NCI-H510A treated with DMSO at 0.1 percent for 48 hours (cell line): ENCODE data around the gene OXER1.

Source experiments
- DNase-seq: peaks from one replicate; lab custom pipeline; 2025; lab: John Stamatoyannopoulos, UW

OXER1 gene, protein sequence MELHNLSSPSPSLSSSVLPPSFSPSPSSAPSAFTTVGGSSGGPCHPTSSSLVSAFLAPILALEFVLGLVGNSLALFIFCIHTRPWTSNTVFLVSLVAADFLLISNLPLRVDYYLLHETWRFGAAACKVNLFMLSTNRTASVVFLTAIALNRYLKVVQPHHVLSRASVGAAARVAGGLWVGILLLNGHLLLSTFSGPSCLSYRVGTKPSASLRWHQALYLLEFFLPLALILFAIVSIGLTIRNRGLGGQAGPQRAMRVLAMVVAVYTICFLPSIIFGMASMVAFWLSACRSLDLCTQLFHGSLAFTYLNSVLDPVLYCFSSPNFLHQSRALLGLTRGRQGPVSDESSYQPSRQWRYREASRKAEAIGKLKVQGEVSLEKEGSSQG

DNA sequence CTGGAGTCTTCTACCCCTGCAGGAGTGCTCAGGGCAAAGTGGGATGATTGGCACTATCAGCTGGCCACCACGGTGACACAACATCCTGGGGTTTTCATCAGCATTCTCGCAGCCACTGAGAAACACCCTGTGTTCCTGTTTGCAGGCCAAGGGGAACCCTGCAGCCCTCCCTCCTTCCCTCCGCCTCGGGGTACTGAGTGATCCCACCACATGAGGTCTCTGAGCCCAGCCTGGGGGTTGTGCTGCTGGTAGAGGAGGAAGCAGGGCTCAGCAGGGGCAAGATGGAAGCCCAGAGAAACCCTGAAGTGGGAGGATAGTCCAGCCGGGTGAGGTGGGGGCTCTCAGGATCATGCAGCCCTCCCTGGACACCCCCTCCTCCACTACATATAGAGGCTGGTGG lies at the start of gene OXER1:
TSS of gene OXER1 (minus strand) at position 40 of the 400 bp plus-strand sequence. CDS start 73 bp downstream, outside the sequence.
- DNase-seq = no peak

DNA sequence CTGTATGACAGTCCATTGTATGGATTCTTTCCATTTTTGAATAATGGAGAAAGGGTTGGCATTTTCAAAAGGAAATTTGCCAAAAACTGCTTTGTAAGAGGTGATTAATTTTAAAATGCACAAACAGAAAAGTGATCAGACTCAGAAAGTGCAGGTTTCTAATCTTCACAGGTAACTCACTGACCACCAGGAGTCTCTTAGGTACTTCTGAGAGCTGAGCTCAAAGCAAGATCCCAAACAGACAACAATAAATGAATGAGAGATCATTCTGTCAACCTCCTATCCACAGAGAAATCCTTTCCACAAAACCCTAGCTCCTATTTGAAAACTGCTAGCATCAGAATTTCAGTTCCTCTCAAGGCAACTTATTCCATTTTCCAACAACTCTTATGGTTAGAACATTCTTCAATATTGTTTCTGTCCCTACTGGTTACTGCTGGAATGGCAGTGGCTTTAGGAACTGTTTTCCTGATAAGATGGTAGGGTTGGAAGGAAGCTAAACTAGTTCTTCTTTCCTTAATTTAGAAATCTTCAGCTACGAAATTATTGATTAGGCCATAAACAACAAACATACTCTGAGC lies 49.1 kb upstream of the OXER1 start:
- peak; percentile 29 for DNase-seq

DNA sequence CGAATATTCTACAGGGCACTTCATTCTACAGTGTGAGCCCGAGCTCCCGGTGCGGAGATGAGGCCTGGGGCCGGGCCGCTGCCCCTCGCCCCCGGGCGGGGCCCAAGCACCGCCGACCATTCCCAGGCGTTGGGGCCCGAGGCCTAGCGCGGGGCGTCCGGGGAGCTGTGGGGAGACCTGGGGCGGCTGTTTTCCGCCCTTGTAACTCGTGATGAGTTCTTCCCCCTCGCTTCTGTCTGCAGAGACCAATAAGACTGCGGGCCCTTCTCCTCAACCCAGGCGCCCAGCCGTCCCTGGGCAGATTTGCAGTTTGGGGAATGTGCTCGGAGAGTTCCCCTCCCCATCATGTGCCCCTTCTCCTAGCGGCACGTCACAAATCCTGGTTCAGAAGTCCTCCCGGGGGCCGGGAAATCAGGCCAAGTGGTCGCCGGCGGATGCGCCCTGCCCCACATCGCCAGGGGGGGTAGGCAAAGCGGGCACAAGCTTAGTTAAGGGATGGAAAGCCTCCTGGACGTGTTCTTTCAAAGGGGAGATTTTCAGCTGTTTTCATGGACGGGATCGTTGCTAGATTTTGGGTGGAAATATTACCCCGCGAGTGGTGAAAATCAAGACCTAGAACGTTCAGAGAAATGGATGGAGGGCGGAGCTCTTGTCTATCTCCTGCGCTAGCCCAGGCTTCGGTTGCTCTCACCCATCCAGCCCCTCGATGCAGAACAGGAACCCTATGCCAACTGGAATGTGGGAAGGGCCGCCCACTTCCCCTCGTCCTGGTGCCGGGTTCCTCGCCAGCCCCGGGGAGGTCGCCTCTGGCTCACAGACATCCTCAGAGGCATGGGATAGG lies 47.3 kb upstream of the OXER1 start:
- peak; percentile 74 for DNase-seq

DNA sequence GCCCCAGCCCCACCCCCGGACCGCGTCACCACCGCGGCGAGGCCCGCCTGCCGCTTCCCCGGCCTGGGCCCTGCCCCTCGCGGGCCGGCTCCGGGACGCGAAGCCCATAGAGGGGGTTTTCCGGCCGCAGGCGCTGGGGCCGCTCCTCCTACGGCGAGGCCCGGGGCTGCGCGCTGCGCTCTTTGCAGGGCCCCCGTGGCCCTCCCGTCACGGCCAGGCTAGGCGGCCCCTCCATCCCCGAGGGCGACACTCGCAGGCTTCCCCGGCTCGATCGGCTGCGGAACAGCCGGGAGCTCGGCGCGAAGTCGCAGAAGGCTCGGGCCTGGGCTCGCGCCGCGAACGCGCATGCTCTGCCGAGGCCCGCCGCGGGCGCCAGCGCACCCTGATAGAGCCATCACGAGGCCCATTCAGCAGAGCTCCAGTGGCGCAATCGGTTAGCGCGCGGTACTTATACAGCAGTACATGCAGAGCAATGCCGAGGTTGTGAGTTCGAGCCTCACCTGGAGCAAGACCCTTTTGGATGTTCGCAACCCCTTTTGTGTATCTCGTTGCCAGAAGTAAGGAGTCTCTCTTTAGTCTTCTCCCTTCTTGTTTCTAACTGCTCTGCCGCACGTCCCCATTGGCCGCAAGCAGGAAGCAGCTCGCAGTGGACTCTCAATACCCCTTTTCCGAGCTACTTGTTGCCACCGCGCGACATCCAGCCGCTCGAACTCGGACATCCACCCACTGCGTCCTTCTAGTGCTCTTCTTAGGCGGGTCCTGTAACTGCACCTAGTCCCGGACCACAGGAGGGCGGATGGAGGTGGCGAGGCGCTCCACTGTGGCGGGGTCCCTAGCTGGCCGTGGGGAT lies 46.4 kb upstream of the OXER1 start:
- peak; percentile 89 for DNase-seq

DNA sequence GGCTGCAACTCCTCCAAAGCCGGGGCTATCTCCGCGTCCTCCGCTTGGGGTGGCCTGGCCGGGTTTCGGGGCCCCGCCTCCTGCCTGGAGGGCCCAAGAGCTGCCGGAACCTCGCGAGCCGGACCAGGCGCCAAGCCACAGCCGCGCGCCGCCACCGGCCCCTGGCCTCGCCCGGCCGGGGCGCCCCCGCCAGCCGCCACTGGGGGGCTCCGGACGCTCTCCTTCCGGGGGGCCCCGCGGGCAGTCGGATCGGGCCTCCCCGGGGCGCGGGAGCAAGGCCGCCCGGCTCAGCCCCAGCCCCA lies 45.8 kb upstream of the OXER1 start:
- peak; percentile 71 for DNase-seq

DNA sequence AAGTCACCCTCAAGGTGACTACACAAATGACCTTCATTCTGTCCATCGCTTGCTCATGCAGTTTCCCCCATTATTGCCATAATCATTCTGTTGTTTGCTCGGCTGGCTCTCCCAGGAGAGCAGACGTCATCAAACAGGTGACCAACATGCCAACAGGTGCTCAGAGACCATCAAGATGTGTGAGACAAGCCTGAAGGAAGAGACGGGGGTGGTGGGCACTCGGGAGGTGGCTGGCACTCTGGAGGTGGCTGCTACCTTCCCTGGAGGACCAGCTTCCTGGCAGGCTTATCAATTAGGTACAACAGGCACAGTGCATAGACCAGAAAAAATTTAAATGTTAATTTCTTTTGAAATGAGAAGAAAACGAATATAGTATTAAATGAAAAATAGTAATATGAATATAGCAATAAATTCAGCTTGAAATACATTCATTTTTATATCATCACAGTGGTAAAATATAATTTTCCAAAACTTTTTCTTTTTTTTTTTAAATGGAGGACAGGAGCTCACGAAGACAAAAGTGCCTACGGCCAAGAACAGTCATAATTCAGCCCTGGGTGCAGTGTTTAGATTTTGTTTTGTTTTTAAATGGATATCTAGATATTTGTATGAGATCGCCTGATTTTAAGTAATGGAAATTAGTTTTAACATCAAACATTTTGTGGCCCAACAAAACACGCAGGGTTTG lies 45.3 kb upstream of the OXER1 start:
- peak; percentile 74 for DNase-seq

DNA sequence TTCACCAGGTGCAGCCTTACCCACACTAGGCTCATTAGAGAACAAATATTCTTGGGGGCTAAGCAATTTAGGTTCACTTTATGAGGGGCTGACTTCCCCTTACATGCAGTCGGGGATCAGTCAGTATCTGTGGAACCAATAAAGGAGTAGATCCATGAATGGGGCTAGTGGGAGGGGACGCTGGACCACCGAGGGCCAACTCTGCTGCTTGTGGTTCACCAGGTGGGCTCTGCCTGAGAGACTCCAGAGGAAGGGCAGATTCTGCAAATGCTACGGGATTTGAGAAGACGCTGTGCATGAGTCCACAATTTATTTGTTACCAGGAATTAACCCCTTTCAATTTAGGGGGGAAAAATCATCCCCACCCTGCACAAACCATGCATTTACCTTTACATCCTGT lies 44.4 kb upstream of the OXER1 start:
- no peak for DNase-seq

DNA sequence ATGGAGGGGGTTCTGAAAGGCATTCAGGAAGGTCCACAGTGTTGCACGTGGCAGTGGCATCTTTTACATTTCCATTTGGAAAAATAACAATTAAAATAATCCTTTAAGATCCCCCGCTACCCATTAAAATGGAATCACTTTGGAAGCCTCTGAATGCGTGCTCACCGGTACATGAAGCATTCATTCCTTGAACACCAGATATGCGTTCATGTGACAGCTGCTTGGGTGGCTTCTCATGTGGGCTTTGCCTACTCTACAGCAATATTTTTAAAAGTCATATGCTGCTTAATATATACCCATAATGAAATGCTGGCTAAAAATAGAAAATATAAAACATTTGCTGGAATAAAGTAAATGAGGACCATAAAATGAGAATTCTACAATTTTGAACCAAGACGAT lies 42.9 kb upstream of the OXER1 start:
- DNase-seq = no peak

DNA sequence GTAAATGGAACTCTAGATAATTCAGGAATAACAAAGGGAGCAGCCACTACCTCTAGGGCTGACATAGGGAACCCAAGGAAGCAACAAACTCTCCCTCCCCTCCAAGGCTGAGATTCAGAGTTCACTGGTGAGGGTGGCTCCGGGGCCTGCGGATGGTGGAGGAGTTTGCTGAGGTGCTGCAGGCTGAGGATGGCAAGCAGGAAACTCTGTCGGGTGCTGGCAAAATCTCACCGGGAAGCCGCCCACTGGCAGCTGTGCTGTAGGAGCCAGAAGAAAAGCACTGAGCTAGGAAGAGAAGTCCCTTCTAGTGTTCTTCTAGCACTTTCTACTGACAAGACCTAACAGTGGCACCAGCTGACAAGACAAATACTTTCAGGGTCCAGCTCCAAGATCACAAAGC lies 41.0 kb upstream of the OXER1 start:
- no peak for DNase-seq

DNA sequence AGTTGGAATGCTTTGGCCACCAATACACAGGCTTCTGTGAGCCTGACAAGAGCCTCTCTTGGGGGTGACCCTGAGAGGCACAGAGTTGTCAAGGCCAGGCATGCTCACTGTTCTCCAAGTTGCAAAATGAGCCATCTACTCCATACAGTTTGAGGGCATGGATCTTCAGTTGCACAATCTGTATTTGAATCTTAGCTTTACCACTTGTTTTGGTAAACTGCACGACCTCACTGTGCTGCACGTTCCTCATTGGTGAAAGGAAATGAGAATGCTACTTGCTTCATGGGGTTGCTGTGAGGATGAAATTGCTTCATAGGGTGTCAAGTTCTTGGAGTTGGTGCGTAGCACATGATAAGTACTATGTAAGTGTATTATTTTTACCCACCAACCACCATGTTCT lies 40.4 kb upstream of the OXER1 start:
- DNase-seq = no peak

DNA sequence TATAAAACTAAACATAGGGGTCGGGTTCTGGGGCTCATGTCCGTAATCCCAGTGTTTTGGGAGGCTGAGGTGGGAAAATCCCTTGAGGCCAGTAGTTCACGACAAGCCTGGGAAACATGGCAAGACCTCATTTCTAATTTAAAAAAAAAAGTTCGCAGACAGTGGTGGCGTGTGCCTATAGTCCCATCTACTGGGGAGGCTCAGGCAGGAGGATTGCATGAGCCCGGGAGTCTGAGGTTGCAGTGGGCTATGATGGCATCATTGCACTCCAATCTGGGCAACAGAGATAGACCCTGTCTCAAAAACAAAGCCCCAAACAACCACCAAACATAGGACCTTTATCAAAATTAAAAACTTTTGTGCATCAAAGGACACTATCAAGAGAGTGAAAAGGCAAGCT lies 38.2 kb upstream of the OXER1 start:
- no peak for DNase-seq

DNA sequence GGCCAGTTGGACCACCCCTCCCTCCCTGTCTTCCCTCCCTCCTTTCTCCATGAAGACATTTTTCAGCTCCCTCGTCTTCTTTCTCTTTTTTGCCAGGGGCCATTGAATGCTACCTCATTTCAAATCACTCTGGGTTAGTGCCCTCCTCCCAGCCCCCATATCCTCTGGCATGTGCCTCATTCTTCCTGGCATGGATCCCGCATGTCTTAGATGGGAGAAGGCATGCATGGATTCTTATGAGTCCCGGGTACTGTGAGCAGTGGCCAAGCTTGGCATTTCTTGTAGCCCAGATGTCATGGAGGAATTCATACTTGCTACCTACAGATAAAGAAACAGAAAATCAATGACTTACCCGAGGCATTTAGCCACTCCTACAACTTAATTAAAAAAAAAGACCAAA lies 37.4 kb upstream of the OXER1 start:
- no peak for DNase-seq

DNA sequence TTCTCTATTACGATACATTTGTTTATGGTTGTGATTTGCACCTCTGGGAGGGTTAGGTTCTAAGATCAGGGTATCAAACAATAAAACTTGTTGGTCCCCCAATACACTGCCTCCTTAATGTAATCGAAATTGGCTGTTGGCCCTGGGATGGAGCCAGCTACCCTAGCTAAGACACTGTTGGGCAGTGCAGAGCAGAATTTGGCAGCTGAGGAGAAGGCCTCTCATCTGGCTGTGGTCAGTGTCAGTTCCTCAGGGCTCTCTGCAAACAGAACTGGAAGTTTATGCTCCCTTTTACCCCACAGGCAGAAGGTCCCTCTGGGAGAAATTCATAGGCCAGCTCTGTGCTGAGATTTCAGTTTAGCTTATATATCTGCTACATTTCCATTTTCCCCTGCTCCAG lies 37.0 kb upstream of the OXER1 start:
- no peak for DNase-seq

DNA sequence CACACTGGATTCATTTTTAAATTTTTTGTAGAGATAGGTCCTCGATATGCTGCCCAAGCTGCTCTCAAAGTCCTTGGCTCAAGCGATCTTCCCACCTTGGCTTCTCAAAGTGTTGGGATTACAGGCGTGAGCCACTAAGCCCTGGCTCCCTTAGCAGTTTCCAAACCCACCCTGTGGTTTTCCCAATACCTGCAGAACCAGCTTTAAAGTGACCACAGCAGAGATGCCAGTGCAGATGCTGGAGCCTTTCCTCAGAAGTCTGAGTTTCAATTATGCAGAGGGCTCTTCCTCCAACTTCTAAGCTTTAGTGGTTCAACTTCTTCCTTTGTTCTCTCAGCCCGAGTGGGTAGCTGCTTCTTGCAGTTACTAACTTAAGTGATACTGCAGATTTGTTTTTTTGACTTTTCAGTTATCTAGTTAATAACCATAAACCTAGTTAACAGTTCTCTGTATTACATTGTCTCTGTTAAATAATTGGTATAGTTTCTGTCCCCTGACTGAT lies 36.6 kb upstream of the OXER1 start:
- no peak for DNase-seq

DNA sequence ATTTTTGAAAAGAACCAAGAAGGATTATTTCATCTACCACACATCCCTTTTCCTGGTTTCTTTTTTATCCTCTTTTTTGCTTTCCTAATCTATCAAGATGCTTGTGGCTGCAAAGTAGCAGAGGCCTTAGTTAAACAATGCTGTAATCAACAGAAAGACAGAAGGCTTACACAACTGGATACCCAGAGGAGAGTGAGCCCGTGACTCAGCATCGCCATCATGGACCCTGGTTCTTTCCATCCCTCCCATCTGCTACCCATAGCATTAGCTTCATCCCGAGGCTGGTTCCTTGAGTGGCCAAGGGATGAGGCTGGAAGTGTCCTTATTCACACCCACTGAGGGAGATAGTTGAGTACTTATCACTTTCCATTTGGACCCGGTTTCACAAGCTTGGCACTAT lies 35.9 kb upstream of the OXER1 start:
- no peak for DNase-seq

DNA sequence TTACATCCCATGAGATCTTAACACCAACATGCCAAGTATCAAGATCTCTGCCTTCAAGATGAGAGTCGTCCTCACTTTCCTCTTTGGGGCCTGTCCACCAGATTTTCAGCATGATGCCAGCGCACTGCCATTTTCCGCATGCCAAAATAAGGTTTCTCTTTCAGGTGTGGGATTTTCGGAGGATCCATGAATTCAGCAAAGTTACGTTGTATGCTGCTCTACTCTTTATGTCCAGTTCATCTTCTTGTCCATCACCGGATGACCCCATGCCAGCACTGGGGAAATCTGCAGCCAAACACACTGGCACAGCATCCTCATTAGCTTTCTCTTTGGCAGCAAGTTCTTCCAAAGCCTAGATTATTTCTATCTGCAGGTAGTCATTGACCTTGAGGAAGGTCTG lies 33.3 kb upstream of the OXER1 start:
- no peak for DNase-seq

DNA sequence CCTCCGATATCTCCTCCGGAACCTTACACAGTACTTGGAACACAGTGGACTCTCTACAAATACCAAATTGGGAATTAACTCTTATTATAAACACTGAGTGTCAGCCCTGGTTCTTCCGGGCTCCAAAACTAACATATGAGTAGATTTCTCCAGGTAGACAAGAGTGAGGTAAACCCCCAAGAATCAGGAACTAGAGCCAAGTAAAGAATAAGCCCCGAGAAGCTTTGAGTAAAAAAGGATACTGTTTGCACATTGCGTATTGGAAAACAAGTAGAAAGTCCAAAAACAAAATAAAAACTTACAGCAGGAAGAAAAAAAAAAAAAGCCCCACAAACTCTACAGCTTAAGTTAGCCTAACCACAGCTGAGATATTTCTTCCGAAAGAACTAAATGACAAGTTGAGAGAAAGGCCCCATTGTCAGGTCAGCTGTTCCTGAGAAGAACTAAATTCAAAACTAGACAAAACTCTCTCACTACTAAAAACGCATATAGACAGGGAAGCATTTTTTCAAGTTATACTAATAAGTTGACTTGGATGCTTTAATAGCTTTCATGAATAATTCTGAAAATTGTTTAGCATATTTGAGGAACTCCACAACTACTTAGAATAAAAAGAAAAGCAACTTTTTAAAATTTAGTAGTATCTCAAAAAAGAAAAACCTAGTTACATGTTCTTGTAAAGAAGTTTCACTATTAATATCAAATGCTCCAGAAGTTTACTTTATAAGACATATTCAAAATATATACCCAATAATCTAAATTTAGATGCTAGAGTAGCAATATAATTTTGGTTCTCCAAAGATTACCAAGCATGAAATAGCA lies 32.7 kb upstream of the OXER1 start:
- no peak for DNase-seq

DNA sequence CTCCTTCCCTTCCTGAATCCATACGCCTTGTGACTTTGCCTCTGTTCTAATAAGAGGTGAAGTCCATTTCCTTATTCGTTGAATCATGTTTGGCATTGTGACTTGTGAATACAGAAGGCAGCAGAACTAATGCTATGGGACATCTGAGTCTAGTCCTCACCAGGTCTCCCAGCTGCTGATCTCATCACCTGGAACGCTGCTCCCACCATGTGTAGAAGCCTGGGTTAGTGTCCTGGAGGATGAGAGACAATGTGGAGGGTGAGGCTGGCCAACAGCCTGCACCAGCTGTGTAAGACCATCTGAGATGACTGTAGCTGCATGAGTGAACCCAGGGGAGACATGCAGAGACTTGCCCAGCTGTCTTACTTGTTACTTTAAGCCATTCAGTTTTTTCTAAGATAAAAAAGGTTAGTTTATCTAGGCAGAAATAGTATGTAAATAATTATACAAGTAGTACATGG lies 31.9 kb upstream of the OXER1 start:
- no peak for DNase-seq

DNA sequence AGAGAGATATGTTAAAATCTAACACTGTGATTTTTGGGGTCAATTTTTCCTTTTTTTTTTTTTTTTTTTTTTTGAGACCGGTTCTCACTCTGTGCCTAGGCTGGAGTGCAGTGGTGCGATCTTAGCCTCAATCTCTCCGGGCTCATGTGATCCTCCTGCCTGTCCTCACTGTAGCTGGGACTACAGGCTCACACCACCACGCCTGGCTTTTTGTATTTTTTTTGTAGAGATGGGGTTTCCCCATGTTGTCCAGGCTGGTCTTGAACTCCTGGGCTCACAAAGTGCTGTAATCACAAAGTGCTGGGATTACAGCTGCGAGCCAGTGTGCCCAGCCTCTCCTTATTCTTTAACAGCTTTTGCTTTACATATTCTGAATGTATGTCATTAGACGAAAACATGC lies 31.3 kb upstream of the OXER1 start:
- DNase-seq = no peak

DNA sequence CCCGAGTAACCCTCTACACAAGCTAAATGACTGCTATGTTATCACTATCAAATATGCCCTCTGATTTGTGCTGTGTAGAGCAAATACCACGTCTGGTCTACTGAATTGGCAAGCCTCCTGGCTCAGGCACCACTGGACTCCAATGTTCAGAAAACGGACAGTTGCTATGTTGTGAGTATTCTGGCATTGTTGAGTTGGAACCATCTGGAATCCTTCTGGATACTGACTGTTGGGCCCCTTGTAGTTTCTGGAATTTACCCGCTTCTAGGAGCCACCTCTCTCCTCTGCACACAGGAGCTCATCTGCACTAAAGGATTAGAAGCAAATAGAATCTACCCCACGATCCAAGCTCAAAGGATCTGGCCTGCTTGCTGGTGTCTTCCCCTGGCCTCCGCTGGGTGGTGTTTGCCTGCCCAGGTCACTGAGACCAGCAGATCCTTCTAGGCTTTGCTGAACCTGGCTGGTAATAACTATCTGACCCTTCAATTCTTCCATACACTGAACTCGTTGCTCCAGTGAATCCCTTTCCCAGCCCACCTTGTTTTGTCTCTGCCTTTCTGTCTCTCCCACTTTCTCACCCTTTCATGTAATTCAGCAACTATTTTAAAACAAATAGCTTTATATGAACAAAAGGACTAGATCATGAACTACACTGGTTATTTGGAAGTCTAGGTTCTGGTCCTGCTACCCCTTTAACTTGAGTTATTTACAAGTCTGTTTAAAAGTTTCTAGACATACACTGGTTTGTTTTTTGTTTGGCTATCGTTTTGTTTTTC lies 30.5 kb upstream of the OXER1 start:
- peak; percentile 51 for DNase-seq
